HG02840 (cell line): ENCODE measurements around the gene DUSP8.

Source experiments
- ATAC-seq: cut with Tn5 transposase; IDR thresholded peaks from one replicate; pipeline ENCODE4 v1.9.1; 2021; ENCODE audit warnings: mild to moderate bottlenecking, moderate library complexity, moderate number of reproducible peaks; ENCODE audit not compliant: unreplicated experiment, low FRiP score

DUSP8 gene

DNA sequence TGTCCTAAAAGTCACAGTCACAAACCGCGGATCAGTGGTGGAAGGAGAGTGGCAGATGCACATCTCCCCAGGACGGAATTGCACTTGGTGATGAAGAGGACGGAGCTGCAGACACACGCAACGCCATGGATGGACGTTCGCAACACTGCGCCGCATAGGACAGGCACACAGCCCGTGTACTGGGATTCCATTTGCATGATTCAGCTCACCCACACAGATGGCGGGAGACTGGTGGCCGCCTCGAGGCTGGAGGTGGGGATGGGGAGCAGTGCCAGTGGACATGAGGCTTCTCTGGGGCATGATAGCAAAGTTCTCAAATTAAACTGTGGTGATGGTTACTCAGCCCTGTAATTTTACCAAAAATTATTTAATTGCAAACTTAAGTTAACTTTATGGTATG is 37.4 kb downstream of the DUSP8 start:
- no peak for ATAC-seq

DNA sequence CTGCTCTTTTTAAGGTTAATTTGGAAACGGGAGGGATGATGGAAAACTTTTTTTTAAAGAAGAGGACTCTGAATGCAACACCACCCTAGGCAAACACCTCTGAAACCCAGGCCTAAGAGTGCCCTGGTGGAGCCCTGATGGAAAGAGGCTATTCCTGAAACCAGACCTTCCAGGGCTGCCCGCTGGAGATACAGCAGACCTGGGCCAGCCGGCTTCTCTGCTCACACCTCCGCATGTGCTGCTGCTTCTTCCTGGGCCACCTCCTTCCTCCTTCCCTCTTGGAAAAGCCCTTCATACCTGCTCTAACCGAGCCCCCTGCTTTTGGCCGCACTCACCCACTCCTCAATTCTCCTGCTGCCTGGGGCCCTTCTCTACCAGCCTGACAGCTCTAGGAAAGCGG is 37.9 kb downstream of the DUSP8 start:
- no peak for ATAC-seq

DNA sequence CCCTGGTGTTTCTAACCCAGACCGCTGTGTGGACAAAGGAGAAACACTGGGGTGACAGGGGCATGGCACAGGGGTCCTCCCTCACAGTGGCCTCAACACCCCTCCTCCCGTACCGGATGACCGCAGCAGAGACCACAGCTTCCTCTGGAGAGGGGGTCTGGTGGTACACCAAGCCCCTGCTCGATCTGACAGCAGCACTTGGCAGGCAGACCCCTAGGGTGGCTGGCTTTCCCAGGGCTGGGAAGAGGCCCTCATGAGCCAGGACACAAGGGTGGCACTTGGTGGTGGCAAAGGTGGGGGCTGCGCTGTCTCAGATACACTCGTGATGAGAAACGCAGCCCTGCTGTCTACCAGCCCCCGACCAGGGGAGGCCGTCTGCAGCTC is 38.7 kb downstream of the DUSP8 start:
- ATAC-seq: no peak

DNA sequence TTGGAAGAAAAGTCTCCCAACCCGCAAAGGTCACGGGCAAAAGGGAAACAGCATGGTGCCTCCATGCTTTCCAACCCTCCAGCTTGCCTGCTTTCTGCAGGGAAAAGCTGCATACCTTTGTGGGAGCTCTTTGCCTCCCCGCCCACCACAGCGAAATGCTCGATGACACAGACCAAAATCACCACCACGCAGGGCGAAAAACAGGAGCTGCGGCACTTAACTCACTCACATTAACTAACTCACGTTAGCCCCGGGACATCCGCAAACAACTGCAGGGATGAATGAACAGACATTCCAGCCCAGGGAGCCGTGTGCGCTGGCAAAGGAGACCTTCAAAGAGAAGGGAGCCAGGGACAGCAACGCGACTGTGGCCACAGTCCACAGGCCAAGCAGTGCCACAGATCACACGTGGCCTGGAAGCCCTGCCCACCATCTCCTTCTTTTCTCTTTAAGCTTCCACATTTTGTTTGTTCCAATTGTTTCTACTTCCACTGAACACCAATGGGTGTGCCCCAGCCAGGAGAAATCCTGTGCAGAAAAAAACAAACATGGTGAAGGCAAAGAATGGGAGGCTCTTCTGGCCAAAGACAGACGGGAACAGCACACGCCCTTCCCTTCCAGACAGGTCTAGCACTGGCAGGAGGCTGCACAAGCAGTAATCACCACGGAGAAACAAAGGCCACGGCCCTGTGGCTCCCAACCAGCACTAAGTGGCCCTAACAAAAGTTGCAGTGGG is 39.3 kb downstream of the DUSP8 start:
- no peak for ATAC-seq

DNA sequence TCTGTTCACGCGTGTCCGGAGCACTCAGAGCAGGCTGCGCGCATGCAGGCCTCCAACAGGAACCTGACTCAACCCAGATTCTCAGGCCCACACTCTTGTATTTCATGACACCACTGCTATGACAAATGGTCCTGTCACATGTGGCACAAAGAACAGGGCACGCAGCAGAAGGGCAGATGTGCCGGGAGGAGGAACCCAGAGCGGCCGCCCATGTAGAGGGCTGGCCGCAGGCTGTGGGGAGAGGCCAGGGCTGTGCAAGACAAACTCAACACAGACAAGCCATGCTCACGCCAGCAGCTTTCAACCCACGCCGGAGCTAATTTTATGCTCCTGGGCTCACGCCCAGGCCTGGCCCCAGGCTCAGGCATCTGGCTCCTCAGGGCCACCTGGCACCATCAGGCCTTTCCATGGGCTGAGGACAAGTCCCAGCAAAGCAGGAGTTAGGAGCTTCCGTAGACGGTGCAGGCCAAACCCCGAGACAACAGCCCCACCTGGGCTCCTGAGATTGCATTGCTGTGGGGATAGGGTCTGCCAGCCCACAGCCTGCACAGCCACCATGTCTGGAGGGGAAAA is 40.0 kb downstream of the DUSP8 start:
- ATAC-seq: no peak

DNA sequence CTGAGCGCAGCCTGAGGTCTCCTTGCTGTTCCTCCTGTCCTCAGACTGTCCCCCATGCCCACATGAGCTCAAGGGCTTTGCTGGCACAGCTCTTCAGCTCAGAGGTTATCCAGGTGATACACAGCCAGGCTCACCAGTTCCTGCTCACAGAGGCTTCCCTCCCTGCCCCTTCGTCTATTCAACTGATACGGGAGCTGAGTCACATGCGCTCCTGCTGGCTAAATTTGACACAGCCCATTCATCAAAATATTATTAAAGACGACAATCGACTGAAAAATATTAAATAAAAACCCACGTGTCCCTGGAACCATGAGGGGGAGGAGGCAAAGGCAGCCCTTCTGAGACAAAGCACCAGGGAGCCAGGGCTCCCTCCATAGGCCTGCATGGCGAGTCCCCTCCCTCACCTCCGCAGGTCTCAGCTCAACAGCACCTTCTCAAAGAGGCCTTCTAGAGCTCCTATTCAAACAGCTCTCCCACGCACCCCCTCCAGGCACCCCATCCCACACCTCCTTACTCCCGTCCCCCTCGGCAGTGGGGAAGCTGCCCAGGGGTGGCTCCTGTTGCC is 40.5 kb downstream of the DUSP8 start:
- ATAC-seq: no peak

DNA sequence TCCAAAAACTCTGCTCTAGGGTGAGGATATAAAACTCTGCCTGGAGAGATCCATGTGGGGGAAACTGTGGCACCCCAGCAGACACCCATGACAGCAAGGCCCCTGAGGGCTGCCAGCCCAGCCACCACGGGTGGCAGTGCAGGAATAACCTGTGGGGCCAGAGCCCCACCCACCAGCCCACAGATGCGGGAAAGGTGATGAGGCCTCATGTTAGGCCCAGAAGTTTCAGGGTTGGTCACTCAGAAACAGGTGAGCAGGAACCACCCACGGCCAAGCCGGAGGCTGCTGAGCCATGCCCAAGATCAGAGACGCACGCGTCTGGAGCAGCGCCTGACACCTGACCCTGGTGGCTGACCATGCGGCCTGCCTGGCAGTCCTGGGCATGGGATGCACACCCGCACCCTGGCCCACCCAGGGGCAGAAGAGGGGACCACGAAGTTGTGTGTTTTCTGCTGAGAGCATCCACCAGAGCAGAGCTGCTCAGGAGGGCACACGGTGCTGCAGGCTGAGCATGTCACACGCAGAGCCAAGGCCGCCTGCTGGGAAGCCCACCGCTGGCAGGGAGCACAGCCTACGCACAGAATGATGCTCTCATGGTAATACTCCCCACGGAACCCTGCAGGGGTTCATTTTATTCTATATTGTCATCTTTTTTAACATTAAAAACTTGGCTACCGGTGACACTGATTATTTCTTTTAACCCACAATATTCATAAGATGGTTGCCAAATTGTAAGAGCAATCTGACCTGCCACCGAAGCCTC is 41.2 kb downstream of the DUSP8 start:
- no peak for ATAC-seq

DNA sequence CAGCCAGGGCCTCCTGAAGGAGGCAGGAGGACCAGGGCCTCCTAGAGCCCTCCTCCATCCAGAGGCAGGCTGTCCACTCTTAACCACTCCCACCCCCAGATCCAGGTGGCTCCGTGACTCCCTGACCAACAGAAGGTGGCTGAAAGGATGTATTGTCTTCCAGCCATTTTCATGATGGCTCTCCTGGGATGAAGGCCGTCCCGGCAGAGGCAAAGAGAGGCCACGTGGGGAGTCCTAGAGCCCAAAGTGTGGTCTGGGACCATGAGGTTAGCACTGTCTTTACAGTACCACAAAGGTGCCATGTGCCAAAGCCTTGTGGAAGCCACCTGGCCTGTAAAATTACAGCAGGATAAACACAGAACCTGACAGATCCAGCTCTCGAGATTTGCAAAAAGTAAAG is 42.3 kb downstream of the DUSP8 start:
- no peak for ATAC-seq

DNA sequence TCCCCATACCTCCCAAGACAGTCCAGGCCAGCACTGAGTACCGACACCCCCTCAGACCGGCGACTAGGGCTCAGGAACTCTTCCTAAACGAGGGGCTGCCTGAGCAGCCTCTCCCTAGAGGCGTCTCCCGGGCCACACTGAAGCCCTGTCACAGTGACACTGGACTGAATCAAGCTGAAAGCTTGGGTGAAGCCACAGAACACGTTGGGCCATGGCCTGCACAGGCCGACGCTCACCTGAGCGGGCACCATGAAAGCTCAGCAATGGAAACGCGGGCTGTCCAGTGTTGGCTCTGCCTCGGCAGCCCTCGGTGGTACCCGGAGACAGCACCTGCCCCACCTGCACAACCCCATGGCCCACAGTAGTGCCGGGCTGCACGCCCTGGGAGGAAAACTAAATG is 42.8 kb downstream of the DUSP8 start:
- ATAC-seq: no peak

DNA sequence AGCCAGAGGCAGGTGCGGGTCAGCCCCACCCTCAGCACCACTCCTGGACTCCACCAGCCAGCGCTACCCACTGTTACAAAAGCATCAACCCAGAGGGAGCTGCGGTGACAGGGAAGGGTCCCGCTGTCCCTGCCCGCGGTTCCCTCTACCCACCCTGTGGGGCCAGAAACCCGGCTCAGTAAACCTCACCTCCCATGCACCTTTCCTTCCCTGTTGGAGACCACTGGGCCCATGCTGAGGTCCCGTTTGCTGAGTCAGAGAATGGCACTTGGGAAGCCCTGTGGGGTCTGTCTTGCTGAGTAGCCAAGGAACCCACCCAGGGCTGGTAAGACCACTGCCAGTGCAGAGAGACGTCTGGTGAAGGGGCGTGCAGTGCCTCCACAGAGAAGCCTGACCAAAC is 43.4 kb downstream of the DUSP8 start:
- no peak for ATAC-seq

DNA sequence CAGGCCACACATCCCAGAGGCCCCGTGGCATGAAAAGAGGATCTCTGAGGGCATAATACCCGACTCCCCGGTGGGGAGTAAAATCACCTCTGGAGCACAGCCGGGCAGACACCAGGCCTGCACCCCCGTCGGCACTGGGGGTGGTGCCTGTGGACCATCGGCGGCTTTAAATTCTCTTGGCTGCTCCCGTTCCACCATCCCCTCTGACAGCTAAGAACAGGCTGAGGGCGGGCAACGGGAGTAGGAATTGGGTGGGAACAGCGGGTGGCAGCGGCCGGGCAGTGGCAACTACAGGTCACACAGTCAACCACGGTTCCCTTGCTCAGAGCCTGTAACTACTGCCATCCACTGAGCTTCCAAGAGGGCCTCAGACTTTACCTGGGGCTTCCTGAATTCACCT is 45.3 kb downstream of the DUSP8 start:
- no peak for ATAC-seq

DNA sequence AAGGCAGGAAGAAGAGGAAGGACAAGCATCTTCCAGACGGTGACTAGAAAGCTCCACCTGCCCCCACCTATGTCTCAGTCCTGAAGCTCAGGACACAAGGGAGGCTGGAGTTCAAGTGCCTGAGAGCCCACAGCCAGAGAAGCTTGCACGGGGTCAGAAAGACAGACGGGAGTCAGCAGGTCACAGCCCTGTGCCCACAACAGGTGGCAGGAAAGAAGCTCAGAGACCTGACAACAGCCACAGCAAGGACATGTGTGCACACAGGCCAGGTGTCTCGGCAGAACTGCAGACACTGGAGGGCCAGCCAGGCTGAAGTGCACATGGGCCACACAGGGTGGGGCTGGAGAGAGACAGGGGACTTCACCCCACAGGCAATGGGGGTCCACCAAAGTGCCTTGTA is 48.3 kb downstream of the DUSP8 start:
- no peak for ATAC-seq

DNA sequence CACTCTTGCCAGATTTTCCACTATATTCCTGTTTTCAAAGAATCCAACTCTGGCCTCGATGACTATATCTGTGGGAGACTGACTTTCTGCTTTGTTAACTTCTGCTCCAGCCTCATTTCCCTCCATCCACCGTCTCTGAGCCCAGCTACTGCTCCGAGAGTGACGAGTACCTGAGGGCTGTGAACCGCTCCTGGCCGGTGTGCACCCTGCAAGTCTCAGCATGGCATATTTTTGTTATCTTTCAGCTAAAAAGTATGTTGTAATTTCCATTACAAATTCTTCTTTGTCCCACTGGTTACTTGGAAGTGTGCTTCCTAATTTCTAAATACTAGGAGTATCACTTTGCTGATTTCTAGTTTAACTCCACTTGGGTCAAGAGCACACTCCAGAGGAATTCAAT is 49.0 kb downstream of the DUSP8 start:
- no peak for ATAC-seq

DNA sequence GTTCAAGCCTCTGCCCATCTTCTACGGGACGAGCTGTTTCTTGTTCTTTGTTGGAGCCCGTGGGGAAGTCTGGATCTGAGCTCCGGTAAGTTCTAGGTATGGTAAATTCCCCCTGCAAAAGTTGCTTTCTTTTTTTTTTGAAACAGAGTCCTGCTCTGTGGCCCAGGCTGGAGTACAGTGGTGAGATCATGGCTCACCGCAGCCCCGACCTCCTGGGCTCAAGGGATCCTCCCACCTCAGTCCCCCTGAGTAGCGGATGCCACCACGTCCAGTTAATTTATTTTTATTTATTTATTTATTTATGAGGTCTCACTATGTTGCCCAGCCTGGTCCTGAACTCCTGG is 50.0 kb downstream of the DUSP8 start:
- peak; percentile 42 for ATAC-seq

DNA sequence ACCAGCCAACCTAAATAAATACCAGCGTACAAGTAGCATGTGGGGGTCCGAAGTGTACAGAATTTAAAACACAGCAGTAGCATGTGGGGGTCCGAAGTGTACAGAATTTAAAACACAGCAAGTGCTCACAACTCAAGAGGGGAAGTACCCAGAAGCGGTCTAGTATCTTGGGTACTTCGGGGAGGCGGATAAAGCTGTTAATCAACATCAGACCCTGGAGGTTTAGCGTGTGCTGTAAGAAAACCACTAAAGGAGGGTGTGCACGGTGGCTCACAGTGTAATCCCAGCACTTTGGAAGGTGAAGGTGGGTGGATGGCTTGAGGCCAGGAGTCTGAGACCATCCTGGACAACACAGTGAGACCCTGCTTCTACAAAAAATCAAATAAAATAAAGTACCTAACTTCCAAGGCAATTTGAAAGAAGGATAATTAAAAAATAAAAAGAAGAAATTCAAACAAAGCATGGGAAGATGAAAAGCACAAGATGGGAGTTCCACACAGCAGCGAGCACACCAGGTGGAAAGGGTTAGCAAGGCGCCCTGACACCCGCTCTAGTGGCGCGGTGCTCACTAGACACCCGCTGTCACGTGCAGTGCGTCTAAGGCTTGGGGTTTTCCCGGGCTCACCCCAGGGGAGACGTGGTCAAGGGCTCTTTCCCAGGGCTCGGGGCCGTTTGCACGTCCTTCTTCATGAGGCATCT is 50.5 kb downstream of the DUSP8 start:
- ATAC-seq: peak; percentile 83

DNA sequence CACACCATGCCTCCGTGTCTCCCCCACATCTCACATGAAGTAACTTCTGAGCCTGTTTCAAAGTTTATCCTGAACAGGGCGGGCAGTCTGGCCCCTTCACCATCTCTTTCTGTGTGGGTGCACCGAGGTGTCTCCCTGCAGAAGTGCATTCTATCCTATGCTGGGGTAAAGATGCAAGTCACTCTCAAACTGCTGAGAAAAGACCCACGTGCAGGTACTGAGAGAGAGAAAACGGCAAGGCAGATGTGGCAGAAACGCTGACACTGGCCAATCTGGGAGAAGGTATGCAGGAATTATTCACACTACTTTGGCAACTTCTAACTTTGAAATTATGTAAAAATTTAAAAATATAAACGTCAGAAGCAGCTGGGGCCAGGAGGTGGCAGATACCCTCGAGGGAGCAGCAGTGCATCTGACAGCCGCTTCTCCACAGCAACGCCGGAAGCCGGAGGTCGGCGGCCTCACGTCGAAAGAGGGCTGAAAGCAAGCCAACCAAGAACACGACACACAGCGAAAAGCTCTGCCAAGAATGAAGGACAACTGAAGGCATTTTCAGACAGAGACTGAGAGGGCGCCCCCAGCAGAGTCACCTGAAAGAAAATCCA is 51.3 kb downstream of the DUSP8 start:
- ATAC-seq: no peak

DNA sequence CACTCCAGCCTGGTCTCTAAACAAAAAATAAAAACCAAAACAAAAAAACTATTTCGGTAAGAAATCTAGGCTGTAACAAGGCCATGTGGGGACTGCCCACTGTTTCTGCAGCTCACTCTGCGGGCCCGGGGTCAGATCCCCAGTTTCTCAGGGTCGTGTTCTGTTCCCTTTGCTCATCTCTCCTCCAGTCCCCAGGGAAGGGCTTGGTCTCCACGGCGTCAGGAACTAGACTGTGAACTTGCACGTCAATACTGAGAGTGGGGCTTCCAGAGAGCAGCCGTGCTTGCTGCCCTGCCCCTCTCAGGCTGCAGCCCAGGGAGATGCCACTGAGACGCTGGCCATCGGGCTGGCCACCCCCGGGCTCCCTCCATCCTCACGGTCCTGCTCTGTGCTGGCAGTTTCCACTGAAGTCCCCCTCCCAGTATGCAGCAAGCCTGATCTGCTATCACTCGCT is 51.8 kb downstream of the DUSP8 start:
- no peak for ATAC-seq

DNA sequence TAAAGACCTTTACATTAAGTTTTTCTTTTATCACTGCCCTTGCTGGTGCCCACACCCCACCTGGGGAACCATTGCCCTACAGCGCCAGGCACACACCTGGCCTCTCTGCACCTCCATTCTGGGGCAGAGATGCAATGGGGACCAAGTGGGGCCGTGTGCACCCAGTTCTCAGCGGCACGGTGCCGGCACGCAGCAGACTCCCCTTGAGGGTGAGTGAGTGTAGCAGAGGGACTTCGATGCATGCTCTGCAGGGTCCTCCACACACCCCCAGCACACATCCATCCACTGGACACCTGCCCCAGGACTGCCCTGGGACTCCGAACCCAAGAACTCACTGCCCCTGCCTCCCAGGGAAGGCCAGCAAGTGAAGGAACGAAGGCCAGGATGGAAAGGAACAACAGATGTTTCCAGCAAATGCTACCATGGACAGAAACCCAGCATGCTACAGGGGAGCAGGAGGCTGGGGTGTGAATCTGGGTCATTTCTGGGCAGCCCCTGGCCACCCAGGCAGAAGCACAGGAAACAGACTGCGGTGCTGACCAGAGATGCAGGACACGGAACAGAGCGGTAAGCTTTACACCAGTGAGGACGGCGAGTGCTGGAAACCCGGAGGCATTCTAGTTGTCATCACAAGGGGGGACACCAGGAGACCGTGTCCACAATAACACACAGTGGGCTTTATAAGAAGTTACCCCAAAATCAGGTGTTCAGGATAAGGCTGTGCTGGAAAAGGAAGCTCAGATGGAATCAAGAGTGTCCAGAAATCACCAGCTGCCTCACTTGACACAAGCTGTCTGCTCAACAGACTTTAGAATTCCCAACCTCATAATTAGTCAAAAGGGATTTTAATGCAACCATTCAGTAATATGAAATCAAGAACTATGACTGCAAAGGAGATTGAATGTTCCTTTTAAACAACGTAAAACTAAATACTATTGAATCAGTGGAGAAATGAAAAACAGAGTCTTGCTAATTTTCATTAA is 52.8 kb downstream of the DUSP8 start:
- no peak for ATAC-seq

DNA sequence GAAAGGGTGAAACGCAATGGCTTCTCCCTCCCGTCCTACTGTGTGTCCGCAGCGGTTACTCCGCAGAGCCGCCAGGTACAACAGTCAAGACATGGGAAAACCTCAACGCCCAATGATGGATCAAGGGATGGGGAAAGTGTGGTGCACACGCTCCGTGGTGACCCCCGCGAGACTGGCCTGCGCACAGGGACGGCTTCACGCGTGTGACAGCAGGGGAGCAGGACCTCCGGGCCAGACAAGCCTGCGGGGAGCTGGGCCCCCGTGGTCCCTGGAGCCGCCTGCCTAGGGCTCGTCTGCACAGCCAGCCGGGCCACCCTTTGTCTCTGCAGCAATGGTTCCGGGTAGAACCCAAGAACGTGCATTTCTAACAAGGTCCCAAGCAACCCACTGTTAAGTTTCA is 53.8 kb downstream of the DUSP8 start:
- ATAC-seq: no peak
